ENCODE data around the gene TXNL4A.

TXNL4A gene

DNA sequence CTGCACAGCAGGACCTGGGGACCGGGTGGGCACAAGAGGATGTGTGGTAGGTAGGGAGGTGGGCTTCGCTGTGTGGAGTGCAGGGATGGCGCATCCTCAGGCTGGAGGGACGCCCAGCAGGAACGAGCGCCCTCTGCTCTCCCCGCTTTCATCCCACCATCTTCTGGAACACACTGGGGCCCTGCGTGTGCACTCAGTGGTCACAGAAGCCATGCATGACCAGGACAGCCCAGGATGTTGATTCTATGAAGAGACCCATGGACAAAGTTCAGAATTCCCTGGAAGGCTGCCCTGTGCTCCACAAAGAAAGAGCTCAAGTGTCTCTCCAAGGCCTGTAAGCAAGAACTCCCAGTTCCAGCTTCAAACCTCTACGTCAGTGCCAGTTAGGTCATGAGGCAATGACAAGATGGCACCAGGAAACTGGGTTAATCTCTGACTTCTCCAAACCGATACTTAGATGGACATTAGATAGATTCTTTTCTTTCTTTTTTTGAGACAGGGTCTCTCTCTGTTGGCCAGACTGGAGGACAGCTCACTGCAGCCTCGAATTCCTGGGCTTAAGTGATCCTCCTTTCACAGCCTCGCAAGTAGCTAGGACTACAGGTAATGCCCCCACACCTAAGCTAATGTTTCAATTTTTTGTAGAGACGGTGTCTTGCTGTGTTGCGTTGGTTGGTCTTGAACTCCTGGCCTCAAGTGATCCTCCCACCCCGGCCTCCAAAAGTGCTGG, 40.3 kb downstream of the TXNL4A start:
- TF ChIP-seq, protein P1, sequence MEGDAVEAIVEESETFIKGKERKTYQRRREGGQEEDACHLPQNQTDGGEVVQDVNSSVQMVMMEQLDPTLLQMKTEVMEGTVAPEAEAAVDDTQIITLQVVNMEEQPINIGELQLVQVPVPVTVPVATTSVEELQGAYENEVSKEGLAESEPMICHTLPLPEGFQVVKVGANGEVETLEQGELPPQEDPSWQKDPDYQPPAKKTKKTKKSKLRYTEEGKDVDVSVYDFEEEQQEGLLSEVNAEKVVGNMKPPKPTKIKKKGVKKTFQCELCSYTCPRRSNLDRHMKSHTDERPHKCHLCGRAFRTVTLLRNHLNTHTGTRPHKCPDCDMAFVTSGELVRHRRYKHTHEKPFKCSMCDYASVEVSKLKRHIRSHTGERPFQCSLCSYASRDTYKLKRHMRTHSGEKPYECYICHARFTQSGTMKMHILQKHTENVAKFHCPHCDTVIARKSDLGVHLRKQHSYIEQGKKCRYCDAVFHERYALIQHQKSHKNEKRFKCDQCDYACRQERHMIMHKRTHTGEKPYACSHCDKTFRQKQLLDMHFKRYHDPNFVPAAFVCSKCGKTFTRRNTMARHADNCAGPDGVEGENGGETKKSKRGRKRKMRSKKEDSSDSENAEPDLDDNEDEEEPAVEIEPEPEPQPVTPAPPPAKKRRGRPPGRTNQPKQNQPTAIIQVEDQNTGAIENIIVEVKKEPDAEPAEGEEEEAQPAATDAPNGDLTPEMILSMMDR (IDR thresholded peaks at IDR 0.05; ENCODE audit: low read depth, low read length, missing control alignments), result no peak
- DNase-seq (ENCODE audit: low read depth), result no peak
- H3K4me3 ChIP-seq (ENCODE audit: low read depth, low read length), result no peak overlapping the region

DNA sequence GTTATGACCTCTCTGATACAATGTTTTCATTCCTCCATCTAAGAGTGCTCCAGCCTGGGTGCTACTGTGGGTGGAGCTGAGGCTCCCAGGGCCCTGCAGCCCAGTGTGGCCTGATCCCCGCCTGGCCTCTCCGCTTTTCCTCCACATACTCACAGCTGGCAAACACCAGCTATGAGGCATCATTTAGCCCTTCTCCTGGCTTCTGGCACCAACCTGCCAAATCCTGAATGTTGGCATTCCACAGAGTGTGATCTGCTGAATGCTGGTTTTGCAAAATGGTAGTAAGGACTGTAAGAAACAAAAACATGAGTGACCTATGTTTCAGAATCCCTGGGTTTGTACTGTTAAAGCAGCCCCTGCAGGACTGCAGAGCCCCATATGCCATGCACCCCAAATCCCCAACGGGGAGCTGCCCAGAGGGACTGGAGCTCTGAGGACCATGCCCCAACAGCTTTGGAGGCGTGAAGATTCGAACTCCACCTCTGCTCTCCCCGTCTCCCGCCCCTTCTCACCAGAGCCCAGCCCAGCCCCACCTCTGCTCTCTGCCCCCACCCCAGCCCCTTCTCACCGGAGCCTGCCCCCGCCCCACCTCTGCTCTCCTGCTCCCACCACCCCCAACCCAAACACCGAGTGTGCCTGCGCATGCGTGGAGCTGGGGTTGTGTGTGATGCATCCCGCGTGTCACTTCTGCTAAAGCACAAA, 41.2 kb downstream of the TXNL4A start:
- TF ChIP-seq, protein P1 (IDR thresholded peaks at IDR 0.05; ENCODE audit: low read depth, low read length, missing control alignments), result no peak
- no peak for DNase-seq (ENCODE audit: low read depth)
- H3K4me3 ChIP-seq (ENCODE audit: low read depth, low read length), result no peak overlapping the region

DNA sequence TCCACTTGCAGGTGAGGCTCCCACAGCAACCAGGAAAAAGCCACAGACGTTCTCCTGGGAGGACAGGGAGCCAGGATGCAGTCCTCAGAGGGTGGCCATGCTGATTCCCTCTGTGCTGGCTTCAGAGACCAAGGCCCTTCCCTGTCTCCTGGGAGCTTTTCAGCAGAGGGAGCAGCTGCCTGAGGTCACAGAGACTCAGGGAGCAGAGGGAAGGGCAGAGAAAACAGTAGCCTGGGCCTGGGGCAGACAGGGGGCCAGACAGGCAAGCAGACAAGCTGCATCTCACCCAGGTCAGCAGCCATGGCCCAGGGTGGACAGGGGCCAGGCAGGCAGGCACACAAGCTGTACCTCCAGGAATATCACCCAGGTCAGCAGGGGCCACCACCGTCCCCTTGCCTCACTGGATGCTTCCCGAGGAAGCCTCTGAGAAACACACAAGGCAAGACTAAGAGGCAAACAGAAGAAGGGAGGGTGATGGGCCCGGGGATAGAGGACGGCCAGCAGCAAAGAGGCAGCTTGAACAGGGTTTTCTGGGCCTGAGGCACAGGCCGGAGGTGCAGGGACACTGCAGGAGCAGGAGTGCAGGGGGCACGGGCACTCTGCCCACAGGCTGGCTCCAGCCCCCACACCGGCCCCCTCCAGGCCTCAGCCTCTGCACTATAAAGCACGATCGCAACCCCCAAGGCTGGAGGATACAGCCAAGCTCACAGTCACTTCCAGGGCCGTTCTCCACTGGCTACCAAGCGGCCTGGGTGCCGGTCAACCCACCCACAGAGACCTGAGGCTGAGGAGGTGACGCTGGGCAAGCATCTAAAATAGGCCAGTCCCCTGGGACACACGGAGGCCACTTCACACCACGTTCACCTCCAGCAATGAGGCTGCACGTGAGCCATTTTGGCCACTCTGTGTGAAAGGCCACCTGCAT, 43.0 kb downstream of the TXNL4A start:
- H3K4me3 ChIP-seq (ENCODE audit: low read depth, low read length), result no peak overlapping the region
- DNase-seq (ENCODE audit: low read depth), result no peak
- TF ChIP-seq, protein P1 (IDR thresholded peaks at IDR 0.05; ENCODE audit: low read depth, low read length, missing control alignments), result no peak

DNA sequence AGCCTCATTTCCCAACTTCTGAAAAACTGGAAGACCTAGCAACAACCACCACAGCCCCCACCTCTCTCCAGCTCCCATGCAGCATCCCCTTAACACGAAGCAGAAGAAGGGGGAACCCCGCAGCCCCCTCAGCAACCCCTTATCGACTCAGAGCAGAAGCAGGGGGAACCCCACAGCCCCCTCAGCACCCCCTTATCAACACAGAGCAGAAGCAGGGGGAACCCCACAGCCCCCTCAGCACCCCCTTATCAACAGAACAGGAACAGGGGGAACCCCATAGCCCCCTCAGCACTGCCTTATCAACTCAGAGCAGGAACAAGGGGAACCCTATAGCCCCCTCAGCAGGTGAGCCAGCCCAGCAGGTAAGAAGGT, 43.6 kb downstream of the TXNL4A start:
- no peak for DNase-seq (ENCODE audit: low read depth)
- no peak overlapping the region for H3K4me3 ChIP-seq (ENCODE audit: low read depth, low read length)
- TF ChIP-seq, protein P1 (IDR thresholded peaks at IDR 0.05; ENCODE audit: low read depth, low read length, missing control alignments), result no peak

DNA sequence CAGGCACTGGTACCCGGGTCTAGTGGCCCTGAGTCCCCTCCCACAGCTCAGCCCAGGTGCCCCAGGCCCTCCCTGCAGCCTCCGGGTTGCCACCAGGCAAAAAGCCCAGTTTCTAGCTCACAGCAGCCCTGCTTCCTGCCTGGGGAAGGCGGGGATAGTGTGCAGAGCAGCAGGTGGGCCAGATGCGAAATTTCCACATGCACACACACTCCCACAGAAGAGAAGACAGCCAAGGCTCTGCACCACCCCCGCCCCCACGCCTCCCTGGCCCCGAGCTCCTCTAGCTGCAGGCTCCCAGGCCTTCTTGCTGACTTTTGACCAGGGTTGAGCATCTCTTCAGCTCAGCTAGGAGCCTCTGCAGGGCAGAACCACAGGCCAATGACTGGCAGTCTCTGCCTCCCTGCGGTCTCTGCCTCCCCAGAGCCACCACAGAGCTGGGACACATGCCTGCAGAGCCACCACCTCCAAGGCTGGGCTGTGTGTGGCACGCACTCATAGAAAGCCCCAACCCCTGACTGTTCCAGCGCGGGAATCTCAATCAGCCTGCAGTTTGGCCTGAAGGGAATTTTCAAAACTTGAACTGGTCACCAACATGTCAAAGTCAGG, 44.1 kb downstream of the TXNL4A start:
- DNase-seq (ENCODE audit: low read depth), result no peak
- no peak overlapping the region for H3K4me3 ChIP-seq (ENCODE audit: low read depth, low read length)
- TF ChIP-seq, protein P1 (IDR thresholded peaks at IDR 0.05; ENCODE audit: low read depth, low read length, missing control alignments), result no peak

DNA sequence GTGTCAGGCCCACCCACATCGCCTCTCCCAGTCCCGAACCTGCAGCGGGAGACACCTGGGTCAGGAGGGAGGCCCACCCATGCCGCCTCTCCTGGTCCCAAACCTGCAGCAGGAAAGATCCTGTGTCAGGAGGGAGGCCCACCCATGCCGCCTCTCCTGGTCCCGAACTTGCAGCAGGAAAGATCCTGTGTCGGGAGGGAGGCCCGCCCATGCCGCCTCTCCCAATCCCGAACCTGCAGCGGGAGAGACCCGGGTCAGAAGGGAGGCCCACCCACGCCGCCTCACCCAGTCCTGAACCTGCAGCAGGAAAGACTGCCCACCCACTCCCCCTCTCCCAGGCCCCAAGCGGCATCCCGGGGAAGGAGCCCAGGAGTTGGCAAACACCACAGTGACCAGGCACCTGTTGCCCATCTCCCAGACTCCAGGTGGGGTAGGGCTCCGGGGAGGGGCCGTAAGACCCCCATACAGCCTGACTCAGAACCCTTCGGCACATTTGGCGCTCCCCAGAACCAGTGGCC, 44.7 kb downstream of the TXNL4A start:
- no peak for DNase-seq (ENCODE audit: low read depth)
- TF ChIP-seq, protein P1 (IDR thresholded peaks at IDR 0.05; ENCODE audit: low read depth, low read length, missing control alignments), result no peak
- no peak overlapping the region for H3K4me3 ChIP-seq (ENCODE audit: low read depth, low read length)
